GM18519 (cell line): Measurements from ENCODE around the gene PLA2G4E.

Source experiments
- ATAC-seq: cut with Tn5 transposase; IDR thresholded peaks from one replicate; pipeline ENCODE4 v1.9.1; 2021; ENCODE audit warnings: mild to moderate bottlenecking, moderate library complexity; ENCODE audit not compliant: unreplicated experiment, low FRiP score

PLA2G4E gene

GRCh38 chr15:41995476-41995855 lies 25.4 kb downstream of the PLA2G4E start:
- no peak for ATAC-seq

GRCh38 chr15:41994772-41995475 lies 25.9 kb downstream of the PLA2G4E start:
- no peak for ATAC-seq

- ATAC-seq, result no peak
Measured at GRCh38 chr15:41994171-41994650, 26.6 kb downstream of the PLA2G4E start.

GRCh38 chr15:41993472-41994170 lies 27.2 kb downstream of the PLA2G4E start:
- no peak for ATAC-seq

GRCh38 chr15:41992803-41993190 lies 28.0 kb downstream of the PLA2G4E start:
- no peak for ATAC-seq

- no peak for ATAC-seq
Measured at GRCh38 chr15:41992151-41992802, 28.6 kb downstream of the PLA2G4E start.

GRCh38 chr15:41990691-41991090 lies 30.2 kb downstream of the PLA2G4E start:
- no peak for ATAC-seq

GRCh38 chr15:41990243-41990605 lies 30.6 kb downstream of the PLA2G4E start:
- ATAC-seq, result no peak

GRCh38 chr15:41989573-41990242 lies 31.1 kb downstream of the PLA2G4E start:
- ATAC-seq, result no peak

GRCh38 chr15:41988896-41989572 lies 31.8 kb downstream of the PLA2G4E start:
- no peak for ATAC-seq

GRCh38 chr15:41987925-41988275 lies 32.9 kb downstream of the PLA2G4E start:
- no peak for ATAC-seq

- no peak for ATAC-seq
Measured at GRCh38 chr15:41987246-41987924, 33.5 kb downstream of the PLA2G4E start.

- no peak for ATAC-seq
Measured at GRCh38 chr15:41985236-41986160, 35.3 kb downstream of the PLA2G4E start.

GRCh38 chr15:41984622-41985021 lies 36.2 kb downstream of the PLA2G4E start:
- no peak for ATAC-seq

- no peak for ATAC-seq
Measured at GRCh38 chr15:41983621-41984571, 36.9 kb downstream of the PLA2G4E start.

GRCh38 chr15:41983221-41983620 lies 37.6 kb downstream of the PLA2G4E start:
- ATAC-seq, result no peak

- ATAC-seq, result no peak
Measured at GRCh38 chr15:41982133-41982930, 38.5 kb downstream of the PLA2G4E start.
